Stimulated activated CD8-positive, alpha-beta memory T cell treated with anti-CD3 and anti-CD28 coated beads, Interleukin-15, amount 100 ng/mL, for 48 hours (primary cell): ENCODE data around the gene CNTFR.

Experiments
- DNase-seq, 2 donors: peaks; one replicate each; pipeline ENCODE4 v3.0.0-alpha.2; 2020; ENCODE audit warnings: low read depth in 2 of 2

CNTFR gene

DNA sequence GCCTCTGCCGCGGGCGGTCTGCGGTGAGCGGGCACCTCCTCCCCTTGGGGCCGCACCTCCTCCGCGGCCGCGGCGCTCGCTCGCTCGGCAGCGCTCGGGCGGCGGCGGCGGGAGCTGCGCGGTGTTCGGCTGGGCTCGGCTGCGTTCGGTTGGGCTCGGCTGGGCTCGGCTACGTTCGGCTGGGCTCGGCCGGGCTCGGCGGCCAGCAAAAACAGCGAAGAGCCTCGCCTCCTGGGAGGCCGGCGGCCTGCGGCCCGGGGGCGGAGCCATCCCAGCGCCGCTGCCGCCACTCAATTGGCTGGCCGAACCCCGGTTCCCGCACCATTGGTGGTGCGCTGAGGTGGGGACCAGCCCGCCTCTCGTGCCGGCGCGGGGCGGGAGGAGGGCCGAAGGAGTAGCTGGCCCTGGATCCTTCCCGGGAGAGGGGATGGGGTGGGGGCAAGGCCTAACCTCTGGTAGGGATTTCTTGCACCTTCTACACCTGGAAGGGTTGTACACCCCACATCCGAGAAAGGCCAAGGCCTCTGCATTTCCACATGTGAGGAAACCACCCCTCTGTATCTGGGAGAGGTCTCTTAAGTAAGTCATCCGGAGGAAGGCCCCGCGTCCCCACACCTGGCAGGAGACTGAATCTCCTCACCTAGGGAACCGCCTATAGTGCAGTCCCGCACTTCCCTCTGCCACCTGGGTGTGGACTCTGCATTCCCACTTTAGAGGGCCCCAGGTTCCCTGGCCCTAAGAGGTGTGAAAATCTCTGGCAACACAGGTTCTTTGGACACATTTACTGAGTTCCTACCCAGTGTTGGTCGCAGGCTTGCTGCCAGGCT lies 66.3 kb downstream of the CNTFR start, which contains the start of gene ENHO:
Gene ENHO (minus strand): TSS at position 20 of the 827 bp plus-strand sequence. CDS start 1,295 bp downstream, outside the sequence.
- peak; percentile 80 to 85 for DNase-seq

DNA sequence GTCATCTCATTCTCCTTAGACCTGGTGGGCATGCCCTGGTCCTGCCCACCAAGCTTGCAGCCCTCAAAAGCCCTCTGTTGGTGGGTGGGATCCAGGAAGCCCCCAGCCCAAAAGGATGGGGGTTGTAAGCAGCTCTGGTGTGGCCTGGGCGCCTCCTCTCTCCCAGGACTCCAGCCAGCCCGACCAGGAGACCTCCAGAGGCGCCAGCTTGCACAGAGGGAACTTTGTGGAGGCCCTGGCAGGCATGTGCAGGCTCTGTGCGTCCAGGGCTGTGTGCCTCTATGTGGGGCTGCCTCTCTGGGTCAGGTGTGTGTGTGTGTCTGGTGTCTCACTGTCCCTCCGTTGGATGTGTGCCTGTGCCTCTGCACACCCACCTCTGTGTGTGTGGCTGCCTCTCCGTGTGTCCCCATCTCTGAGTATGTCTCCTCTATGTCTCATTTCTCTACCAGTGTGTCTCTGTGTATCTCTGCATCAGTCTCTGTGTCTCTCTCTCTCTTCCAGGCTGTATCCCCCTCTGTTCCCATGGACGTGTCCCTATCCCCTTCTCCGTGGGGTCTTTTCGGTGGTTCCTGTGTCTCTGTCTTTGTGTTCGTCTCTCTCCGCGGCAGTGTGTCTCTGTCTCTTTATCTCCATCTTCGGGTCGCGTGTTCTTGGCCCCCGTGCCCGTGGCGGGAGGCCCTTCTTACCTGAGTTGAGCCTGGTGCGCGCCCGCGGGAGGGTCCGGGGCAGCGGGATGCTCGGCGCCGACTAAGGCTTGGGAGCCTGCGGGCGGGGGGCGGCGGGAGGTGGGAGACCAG lies 67.2 kb downstream of the CNTFR start:
- DNase-seq = no peak

DNA sequence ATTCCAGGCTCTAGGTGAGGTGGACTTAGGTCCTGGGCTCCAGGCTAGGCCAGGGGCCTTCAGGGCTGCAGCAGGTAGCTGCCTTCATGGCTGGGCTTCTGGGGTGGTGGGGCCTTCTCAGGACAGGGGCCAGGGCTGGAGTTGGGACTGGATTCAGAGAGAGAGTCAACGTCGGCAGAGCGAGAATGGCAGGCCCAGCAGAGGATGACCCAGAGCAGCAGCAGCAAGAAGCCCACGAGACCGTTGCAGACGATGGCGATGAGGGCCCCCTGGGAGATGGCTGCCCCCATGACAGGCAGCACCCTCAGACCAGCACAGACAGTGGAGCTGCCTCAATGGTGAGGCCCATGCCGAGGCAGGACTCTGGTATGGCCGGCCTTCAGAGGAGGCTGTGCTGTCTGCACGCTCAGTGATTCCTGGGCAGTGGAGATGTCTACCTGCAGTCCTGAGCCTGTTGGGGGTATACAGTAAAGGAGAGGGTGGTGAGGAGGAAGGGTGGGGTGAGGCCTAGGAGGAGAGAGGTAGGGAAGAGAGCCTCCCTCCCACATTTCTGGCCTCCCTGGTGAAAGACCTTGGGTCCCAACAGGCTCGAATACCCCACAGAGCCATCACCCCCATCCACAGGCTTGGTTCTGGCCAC lies 68.0 kb downstream of the CNTFR start:
- no peak for DNase-seq

GRCh38 chr9:34520505-34521385 lies 68.8 kb downstream of the CNTFR start:
- DNase-seq = no peak

DNA sequence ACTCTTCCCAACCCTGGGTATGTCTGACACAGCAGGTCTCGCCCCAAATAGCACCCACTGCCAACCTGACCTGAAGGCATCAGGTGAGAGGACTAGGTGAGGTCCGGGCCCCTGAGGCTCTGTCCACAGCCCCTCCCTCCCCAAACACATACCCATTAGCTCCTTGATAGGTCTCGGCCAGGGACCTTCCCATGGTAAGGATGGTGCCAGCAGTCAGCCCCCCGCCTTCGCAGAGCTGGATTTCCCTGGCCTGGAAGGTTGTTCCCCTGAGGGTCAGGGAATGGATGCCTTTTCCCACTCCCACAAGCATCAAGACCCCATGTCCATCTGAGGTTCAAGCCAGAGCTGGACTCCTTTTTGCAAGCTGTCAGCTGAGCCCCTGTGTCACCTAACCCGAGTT lies 69.4 kb downstream of the CNTFR start:
- DNase-seq = no peak

DNA sequence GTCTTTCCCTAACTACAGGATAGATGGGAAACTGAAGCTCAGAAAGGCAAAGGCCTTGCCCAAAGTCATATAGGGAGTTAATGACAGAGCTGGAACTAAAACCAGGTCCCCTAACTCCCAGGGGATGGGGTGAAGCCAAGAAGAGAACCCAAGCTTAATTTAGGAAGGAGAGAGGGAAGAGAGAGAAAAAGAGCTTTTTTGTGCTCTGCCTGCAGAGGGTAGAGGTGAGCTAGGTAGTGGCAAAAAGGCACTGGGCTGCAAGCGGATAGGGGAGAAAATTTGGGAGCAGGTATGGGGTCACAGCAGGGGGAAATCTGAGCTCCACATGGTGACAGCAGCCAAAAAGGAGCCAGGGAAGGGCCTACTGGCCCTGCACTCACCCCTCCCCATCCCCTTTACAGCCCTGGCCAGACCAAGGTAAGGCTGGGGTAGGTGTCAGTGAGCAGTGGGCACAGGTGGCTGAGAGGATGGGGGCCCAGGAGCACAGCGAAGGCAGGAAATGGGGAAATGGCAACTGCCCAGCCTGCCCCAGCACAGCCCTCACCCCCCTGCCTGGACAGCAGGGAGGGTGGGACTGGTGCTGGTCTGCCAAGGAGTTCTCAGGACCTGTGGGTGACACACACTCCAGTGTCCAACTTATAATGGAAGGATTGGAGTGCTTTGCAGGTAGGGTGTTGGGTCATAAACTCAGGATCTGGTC lies 70.1 kb downstream of the CNTFR start:
- no peak for DNase-seq

DNA sequence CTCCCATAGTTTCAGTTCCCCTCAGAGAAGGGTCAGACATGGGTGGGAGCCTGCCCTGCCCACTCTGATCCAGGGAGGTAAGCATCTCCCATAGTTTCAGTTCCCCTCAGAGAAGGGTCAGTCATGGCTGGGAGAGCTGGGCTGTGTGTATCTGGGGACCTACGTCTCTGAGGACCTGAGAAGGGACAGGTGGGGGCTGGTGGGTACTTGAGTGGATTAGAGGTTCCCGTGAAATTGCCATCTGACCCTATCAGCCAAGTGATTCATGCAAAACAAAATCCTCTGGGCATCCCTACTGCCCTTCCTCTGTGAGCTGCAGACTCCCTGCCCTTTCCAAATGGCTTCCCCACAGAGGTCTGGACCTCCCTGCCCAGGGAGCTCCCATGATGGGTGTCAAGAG lies 70.6 kb downstream of the CNTFR start:
- DNase-seq = no peak

- no peak for DNase-seq
These were observed 71.4 kb downstream of the CNTFR start for GRCh38 chr9:34518110-34518616.

DNA sequence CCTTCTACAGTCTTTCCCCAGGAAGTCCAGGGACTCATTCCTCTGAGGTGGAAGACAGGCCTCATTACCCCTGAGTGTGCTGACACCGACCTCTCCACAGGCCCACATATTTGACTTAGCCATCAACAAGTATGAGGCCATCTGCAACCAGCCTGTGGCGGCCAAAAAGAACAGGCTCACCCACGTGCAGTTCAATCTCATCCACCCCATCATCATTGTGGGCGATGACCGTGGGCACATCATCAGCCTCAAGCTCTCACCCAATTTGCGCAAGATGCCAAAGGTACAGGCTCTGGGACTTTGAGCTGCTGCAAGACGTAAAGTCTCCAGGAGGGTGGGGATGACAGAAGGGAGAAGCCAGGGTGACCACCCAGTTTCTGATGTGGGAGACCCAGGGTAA lies 72.3 kb downstream of the CNTFR start:
- no peak for DNase-seq

GRCh38 chr9:34515959-34516358 lies 73.6 kb downstream of the CNTFR start:
- DNase-seq = no peak

GRCh38 chr9:34514816-34515215 lies 74.7 kb downstream of the CNTFR start:
- DNase-seq = no peak

GRCh38 chr9:34514401-34514800 lies 75.1 kb downstream of the CNTFR start:
- no peak for DNase-seq

- DNase-seq = no peak
These were observed 75.8 kb downstream of the CNTFR start for GRCh38 chr9:34513567-34514214.

DNA sequence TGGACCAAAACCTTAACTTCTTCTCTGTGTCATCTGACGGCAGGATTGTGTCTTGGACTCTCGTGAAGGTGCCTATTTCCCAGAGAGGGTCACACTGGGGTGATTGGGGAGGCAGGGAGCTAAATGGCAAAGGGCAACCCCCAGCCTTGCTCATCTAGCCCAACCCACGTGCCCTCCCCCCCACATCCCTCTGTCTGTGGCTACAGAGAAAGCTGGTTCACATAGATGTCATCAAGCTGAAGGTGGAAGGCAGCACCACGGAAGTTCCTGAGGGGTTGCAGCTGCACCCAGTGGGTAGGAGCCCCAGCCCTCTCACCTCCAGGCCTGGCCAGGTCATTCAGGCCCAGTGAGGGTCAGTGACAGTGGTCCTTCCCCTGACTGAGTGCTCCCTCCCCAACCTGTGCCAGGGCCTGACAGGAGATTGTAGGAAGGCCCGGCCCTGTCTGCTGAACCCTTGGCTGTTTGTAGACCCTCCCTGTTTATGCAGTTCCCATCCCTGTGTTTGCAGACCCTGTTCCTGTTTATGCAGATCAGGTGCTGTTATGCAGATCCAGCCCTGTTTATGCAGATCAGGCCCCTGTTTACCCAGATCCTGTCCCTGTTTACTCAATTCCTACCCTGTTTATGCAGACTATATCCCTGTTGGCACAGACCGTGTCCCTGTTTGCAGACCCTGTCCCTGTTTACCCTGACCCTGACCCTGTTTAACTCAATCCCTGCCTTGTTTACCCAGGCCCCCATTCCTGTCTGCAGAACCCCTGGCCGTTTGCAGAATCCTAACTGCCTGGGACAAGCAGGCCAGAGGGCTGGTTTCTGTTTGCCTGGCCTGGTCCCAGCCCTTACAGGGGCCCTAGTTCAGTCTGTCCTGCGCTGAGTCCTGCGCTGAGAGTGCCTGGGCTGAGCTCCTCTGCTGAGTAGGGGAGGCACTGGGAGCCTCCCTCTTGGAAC lies 77.1 kb downstream of the CNTFR start:
- no peak for DNase-seq

DNA sequence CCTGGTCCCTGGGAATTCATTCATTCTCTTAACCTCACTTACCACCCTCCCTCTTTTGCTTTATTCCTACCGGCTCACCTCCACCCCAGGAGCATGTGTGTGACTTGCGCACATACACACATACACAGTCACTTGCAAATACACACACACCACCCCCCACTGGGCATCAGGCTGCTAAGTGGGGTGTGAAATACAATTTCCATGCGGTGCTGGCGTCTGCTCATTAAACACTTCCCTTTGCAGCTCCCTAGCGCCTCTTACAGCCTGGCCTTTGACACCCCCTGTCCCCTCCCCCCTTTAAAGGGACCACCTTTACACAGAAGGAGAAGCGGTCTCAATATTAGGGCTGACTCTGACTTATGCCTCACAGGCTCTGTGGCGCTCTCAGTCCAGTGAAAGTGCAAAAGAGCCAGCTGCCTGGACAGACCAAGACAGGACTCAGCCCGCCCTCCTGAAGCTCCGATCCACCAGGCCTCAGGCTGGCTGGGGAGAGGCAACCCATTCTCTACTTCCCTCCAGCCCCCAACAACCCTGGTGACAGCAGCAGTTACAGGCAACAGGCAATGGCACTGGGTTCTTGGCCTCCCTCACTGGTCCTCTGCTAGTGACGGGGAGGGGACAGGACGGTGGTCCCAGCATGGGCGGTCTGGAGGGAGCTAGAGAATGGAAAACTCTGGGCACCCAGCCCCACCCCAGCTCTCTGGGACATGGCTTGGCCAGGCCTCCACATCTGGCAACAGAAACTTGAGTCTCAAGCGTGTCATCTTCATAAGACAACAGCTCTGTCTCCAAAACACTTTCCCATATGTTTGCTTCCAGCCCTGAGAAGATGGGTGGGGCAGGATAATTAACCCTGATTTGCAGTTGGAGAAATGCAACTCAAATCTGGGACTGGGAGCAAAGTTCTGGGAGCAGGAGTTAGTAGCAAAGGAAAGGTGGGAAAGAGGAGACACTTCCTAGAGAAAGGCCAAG lies 78.7 kb downstream of the CNTFR start:
- DNase-seq = no peak

GRCh38 chr9:34508951-34509350 lies 80.6 kb downstream of the CNTFR start:
- no peak for DNase-seq

DNA sequence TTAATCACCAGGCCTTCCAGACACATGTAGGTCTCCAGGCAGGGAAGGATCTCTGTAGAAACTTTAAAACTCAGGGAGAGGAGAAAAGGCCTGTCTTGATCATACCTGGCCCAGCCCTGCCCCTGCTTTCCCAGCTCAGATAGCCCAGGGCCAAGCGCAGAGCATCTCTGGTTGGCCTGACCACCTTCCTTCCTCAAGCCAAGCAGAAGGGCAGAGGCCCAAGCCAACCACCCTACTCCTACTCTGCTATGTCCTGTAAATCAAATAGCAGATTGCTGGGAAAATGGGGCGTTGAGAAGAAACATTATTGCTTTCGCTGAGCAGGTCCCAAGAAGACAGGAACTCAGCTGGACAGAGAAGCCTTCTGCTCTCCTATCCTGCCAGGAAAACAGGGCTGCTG lies 81.1 kb downstream of the CNTFR start:
- DNase-seq = no peak

DNA sequence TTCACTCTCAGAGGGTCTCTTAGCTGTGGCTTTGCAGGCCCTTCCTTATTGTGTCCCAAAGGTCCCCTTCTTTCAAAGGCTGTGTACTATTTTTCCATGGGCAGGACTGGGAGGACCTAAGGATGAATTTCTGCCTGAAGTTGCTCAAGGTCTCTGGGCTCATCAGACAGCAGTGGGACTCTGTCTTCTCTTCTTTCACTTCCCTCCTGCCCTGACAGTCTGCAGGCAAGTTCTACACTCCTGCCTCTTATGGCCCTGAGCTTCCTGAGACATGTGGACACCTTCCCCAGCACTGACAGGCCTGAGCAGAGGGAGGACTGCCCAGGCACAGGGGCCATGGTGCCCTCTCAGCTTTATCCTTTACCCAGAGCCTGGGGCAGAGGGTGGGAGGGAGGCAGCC lies 81.6 kb downstream of the CNTFR start:
- no peak for DNase-seq
